MCF 10A (cell line): Measurements from ENCODE around the gene SMIM35. TPM values are rescaled to one million over a fixed set of nuclear protein-coding genes. Genes with fewer than 3 reads are reported as not detected.
"Not testable (repeated sequence)": the region's sequence is repeated elsewhere in the genome, so short reads cannot be mapped to it uniquely, and the experiment has no call there.

Experiments used
- BruUV-seq: library from RNA; stranded (reverse); fragments of 400-500 nt; replicated peaks from 2 replicates; lab custom pipeline; 2021; lab: Mats Ljungman, UMichigan
- CTCF ChIA-PET: fragments of 300-600 bp; sonication (Branson Sonifier 250); formaldehyde crosslinking; extraction: SDS; loops from one replicate; lab custom pipeline; 2021; ENCODE audit warnings: antibody characterized with exemption, inconsistent platforms; lab: Yijun Ruan, JAX
- POLR2A ChIA-PET: fragments of 300-600, 350-650 bp; sonication (Branson Sonifier 250); formaldehyde crosslinking; extraction: SDS; loops from one replicate; lab custom pipeline; 2020; ENCODE audit warnings: antibody characterized with exemption, inconsistent platforms; lab: Yijun Ruan, JAX
- DNase-seq: peaks from one replicate; pipeline ENCODE4 v3.0.0-alpha.2; 2018; ENCODE audit not compliant: unreplicated experiment
- H3K27ac Mint-ChIP-seq: one replicate; pipeline ENCODE4 v1.8.0; 2022; ENCODE audit warnings: mild to moderate bottlenecking, low read depth, mixed read lengths; ENCODE audit not compliant: unreplicated experiment
- H3K27me3 Mint-ChIP-seq: one replicate; pipeline ENCODE4 v1.8.0; 2022; ENCODE audit warnings: mixed read lengths; ENCODE audit not compliant: insufficient read depth, unreplicated experiment
- H3K36me3 Mint-ChIP-seq: one replicate; pipeline ENCODE4 v1.8.0; 2022; ENCODE audit warnings: mild to moderate bottlenecking, moderate library complexity, mixed read lengths; ENCODE audit not compliant: insufficient read depth, unreplicated experiment
- H3K4me1 Mint-ChIP-seq: one replicate; pipeline ENCODE4 v1.8.0; 2022; ENCODE audit warnings: mixed read lengths; ENCODE audit not compliant: insufficient read depth, unreplicated experiment
- H3K4me3 Mint-ChIP-seq: one replicate; pipeline ENCODE4 v1.8.0; 2022; ENCODE audit warnings: mild to moderate bottlenecking, moderate library complexity, mixed read lengths; ENCODE audit not compliant: unreplicated experiment
- H3K9me3 Mint-ChIP-seq: one replicate; pipeline ENCODE4 v1.8.0; 2022; ENCODE audit warnings: mixed read lengths; ENCODE audit not compliant: unreplicated experiment
- intact Hi-C: fragments of 100-400 bp; cut with micrococcal nuclease; formaldehyde crosslinking; loops from 2 replicates; pipeline ENCODE4 v1.14.1; 2022
- total RNA-seq: library from RNA; stranded (reverse); gene quantifications from 2 replicates; pipeline ENCODE4 v1.2.3, GENCODE V29; 2022
- TF ChIP-seq, protein P1 (sequence below): fragments of 200-600 bp; IDR thresholded peaks from one replicate; pipeline ENCODE4 v1.8.0; 2022; ENCODE audit warnings: antibody characterized with exemption, mild to moderate bottlenecking; ENCODE audit not compliant: unreplicated experiment

The SMIM35 gene
- total RNA-seq, 1 experiment from 2014 or later, result not detected

DNA sequence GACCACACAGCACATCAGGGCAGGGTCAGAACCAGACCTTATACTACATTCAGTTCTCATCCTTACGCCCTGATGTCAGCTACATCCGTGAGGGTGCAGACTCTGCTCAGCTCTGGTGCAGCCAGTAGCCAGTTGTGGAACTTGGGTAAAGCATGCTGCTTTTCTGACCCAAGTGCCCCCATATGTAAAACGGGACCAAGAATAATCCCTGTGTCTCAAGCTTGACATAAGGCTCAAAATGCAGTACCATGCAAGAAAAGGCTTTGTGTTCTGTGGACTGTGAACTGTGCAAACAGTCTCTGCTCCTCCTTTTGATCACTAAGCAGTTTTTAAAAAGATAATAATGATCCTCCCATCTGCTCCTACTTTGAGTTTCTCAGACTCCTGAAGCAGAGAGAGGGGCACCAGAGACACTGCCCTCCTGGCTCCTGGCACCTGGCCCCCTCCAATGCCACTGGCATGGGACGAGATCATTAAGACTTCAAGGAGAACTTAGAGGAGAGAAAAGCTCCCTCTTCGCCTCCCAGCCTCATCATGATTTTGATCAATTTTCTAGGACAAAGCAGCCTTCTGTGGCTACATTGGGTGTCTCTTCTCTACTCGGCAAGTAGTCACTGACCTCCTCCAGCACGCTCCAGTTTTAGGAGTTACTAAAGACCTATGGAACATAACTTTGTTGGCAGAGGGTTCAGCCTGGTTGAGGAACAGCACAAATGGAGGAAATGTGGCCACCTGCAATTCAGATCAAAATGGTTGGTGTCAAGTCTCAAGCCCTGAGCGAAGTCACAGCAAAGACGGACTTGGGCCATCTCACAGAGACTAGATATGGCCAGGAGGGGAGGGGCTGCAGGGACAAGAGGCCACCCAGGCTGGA, 76.7 kb downstream of the SMIM35 start:
- H3K4me1 Mint-ChIP-seq, result peaks cover 8% of the 10 kb centered on the region
- intact Hi-C loops, result no loop called here
- ChIA-PET POLR2A (no interaction called here), CTCF (interaction anchor here (0.6 to 0.7 kb wide), 2 partner anchors 63 to 188 kb away, joined by 3 read pairs; no protein-coding TSS in a partner anchor)
- no TSS peak for BruUV-seq
- no peaks in the 10 kb centered on the region for H3K9me3 Mint-ChIP-seq
- H3K36me3 Mint-ChIP-seq, result no peaks in the 10 kb centered on the region
- no peaks in the 10 kb centered on the region for H3K27me3 Mint-ChIP-seq
- H3K4me3 Mint-ChIP-seq, result no peak overlapping the region
- TF ChIP-seq, protein P1, sequence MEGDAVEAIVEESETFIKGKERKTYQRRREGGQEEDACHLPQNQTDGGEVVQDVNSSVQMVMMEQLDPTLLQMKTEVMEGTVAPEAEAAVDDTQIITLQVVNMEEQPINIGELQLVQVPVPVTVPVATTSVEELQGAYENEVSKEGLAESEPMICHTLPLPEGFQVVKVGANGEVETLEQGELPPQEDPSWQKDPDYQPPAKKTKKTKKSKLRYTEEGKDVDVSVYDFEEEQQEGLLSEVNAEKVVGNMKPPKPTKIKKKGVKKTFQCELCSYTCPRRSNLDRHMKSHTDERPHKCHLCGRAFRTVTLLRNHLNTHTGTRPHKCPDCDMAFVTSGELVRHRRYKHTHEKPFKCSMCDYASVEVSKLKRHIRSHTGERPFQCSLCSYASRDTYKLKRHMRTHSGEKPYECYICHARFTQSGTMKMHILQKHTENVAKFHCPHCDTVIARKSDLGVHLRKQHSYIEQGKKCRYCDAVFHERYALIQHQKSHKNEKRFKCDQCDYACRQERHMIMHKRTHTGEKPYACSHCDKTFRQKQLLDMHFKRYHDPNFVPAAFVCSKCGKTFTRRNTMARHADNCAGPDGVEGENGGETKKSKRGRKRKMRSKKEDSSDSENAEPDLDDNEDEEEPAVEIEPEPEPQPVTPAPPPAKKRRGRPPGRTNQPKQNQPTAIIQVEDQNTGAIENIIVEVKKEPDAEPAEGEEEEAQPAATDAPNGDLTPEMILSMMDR, result no peak
- no peak overlapping the region for H3K27ac Mint-ChIP-seq
- no peak for DNase-seq

DNA sequence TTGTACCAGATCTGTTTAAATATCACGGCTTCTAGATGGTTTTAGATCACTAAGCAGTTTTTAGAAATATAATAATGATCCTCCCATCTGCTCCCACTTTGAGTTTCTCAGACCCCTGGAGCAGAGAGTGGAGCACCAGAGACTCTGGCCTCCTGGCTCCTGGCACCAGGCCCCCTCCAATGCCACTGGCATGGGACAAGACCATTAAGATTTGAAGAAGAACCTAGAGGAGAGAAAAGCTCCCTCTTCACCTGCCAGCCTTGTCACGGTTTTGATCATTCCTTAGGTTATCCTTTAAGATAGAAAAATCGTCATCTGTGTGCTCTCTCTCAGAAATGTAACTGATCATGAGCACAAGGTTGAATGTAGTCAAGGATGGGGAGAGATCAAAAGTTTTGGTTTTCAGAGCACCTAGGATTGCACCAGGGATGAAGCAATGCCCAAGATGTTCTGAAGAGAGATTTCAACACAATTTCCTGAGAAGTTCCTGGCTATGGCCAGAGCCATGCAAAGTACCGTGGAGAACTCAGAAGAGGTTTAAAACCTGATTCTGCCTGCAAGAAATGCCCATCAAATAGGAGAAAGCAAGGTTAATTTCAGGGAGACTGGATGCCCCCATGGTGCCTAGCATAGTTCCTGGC, 78.4 kb downstream of the SMIM35 start:
- BruUV-seq, result no TSS peak
- intact Hi-C loops, result no loop called here
- TF ChIP-seq, protein P1, result no peak
- Mint-ChIP-seq H3K36me3 (no peaks in the 10 kb centered on the region), H3K27ac (no peak overlapping the region), H3K27me3 (no peaks in the 10 kb centered on the region), H3K4me3 (no peak overlapping the region), H3K9me3 (no peaks in the 10 kb centered on the region), H3K4me1 (peaks cover 8% of the 10 kb centered on the region)
- ChIA-PET CTCF (interaction anchor here (0.6 kb wide), 1 partner anchor 777 kb away, joined by 3 read pairs; no protein-coding TSS in a partner anchor), POLR2A (no interaction called here)
- no peak for DNase-seq

DNA sequence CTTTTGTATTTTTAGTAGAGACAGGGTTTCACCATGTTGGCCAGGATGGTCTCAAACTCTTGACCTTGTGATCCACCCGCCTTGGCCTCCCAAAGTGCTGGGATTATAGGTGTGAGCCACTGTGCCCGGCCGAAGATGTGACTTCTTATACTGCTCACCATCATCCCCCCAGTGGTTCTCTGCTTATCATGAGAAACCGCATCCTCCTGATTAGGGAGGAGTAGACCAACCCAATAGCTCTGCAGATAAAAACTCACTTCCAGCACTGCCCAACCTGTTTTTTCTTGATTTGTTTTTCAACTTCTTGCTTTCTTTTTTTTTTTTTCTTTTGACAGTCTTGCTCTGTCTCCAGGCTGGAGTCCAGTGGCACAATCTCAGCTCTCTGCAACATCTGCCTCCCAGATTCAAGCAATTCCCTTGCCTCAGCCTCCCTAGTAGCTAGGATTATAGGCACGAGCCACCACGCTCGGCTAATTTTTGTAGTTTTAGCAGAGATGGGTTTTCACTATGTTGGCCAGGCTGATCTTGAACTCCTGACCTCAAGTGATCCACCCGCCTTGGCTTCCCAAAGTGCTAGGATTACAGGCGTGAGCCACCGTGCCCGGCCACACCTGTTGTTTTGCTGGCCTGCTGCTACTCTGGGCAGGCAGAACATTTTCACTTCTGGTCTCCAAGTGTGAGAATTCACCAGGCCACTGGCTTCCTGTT, 79.0 kb downstream of the SMIM35 start:
- BruUV-seq, H3K27me3 Mint-ChIP-seq, intact Hi-C loops, POLR2A ChIA-PET, H3K4me1 Mint-ChIP-seq, H3K9me3 Mint-ChIP-seq, H3K36me3 Mint-ChIP-seq, H3K4me3 Mint-ChIP-seq, H3K27ac Mint-ChIP-seq, DNase-seq: not testable (repeated sequence)
- CTCF ChIA-PET, result interaction anchor here (0.6 kb wide), 1 partner anchor 776 kb away, joined by 3 read pairs; no protein-coding TSS in a partner anchor

DNA sequence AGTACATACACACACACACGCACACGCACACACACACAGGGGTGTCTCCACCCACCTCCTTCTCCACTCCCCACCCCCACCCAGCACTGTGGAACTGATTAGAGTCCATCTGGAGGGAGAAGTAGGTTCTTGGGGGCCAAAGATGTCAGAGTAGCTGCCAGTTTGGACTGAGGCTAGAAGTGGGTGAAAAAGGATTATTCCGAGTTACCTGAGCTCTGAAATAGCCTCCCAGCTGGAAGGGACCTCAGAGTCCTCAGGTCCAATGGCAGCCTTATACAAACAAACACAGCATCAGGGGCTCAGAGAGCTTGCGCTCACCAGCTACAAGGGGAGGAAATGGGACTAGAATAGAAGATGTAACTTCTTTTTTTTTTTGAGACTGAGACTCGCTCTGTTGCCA, 79.7 kb downstream of the SMIM35 start:
- POLR2A ChIA-PET, result no interaction called here
- Mint-ChIP-seq H3K36me3 (no peaks in the 10 kb centered on the region), H3K27ac (no peak overlapping the region), H3K4me3 (no peak overlapping the region), H3K4me1 (peaks cover 2% of the 10 kb centered on the region), H3K27me3 (no peaks in the 10 kb centered on the region), H3K9me3 (no peaks in the 10 kb centered on the region)
- no peak for DNase-seq
- no TSS peak for BruUV-seq
- TF ChIP-seq, protein P1, result no peak
- intact Hi-C loops, result no loop called here
- CTCF ChIA-PET, result interaction anchor here (0.6 kb wide), 2 partner anchors 33 to 129 kb away, joined by 3 read pairs; no protein-coding TSS in a partner anchor
